HuH-7.5 (cell line): ENCODE data around the gene GPX7.

ENCODE experiments used
- DNase-seq: peaks from one replicate; pipeline ENCODE4 v3.0.0; 2011; ENCODE audit warnings: low spot score

Gene GPX7

DNA sequence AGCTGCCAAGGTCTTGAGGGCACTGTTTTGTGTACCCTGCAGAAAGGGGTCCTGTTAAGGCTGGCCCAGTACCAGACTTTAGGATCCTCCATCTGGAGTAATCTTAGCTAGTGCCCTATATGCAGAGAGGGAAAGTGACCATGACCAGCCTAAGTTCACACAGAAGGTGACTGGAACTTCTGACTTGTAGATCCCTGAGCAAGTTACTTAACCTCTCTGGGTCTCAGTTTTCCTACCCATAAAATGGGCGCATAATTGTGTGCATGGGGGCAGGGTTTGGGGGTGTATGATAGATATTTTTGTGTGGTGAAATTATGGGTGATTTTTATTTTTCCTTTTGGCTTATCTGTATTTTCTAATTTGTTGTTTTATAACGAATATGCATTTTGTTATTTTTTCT is 27.5 kb downstream of the GPX7 start:
- DNase-seq, result no peak

GRCh38 chr1:52631759-52632331 is 29.7 kb downstream of the GPX7 start:
- no peak for DNase-seq

DNA sequence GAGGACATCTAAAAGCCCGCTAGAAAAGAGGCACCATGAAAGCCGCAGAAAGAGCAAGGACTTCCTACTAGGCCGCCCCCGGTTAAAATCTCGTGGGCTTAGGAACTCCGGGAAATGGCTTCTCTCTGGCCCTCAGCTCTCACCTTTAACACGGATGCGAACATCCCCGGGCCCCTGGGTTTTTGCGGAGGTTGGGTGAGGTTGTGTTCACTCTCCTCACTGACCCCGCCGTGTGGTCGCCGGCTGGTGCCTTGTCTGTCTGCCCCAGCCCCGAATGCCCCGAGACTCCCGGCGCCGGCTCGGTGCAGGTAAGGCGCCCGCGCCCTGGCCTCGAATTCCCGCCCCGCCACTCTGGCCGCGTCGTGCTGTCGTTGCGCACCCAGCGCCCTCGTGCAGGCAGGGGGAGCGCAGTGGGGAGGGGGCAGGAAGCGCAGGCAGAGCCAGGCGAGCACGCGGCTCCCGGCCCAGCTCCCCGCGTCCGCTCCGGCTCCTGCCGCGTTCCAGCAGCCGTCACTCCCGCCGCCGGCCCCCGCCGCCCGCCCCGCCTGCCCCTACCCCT is 30.6 kb downstream of the GPX7 start, which contains the start of gene SHISAL2A:
Gene SHISAL2A (plus strand): TSS at position 437 of the 559 bp plus-strand sequence. CDS start 326 bp downstream, outside the sequence.
- peak; percentile 35 for DNase-seq

DNA sequence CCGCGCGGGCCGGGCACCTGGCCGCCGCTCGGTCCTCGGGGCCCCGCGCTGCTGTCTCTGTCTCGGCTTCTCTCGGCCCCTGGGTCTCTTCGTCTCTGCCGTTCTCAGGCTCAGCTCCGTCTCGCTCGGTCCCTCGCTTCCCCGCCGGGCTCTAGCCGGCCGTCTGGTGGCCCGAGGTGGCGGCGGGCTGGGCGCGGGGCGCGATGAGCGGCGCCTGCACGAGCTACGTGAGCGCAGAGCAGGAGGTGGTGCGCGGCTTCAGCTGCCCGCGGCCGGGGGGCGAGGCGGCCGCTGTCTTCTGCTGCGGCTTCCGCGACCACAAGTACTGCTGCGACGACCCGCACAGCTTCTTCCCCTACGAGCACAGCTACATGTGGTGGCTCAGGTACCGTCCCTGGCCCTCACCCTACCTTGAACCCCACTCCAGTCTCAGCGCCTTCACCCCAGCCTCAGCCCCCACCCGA is 31.2 kb downstream of the GPX7 start:
- peak; percentile 29 for DNase-seq

DNA sequence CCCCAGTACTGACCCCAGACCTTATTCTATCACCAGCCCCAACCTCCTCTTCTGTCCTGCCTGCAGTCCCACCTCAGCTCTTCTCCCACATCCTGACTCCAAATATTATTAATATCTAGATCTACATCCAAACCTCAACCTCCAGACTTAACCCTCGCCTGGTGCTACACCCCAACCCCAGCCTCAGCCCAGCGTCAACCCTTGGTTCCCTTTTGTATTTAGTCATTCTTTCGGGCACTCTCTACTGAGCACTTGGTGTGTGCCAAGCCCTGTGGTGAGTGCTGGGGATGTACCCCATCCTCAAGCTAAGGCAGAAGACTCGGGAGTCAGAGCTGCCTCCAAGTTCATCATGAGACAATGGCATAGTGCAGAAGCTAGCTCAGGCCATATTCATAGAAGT is 31.9 kb downstream of the GPX7 start:
- no peak for DNase-seq

- no peak for DNase-seq
Measured at GRCh38 chr1:52635321-52636089, 33.3 kb downstream of the GPX7 start.

DNA sequence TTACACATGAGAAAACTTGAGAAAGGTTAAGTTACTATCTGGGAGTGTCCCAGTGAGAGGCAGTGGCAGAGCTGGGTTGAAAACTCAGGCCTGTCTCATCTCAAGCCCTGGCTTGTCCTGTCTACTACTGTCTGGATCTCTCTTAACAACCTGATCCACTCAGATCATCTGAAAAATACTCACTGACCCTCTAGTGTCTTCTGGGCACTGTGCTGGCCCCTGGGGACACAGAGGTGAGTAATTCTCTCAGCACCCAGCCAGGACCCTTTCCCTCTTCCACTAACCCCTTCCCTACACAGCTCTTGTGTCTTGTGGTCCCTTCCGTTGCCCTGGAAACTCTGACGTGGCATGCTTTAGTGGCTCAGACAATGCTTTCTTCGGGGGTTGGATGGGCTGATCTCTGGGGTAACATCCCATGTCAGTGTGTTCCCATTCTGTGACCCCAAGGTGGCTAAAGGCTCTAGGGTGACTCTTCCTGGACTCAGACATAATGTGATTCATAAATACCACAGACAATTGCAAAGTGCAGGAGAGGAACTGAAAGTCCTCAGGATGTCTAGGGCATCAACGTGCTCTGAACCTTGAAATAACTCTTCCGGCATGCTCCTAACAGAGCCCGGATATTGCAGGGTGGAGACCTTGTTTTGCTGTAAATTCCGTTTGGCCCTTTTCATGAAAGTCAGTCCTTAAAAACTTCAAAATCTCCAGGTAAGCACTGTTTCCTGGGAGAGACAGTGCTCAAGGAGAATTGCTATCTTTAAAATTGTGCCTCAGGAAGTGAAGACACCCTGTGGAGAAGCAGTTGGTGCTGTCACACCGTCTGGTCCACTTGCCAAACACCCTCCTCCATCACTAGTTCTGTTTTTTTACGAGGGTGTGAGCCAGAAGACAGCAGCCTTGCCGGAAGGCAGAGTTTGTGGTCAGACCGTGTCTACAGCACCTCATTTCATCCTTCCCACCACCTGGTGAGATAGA is 34.8 kb downstream of the GPX7 start:
- no peak for DNase-seq

DNA sequence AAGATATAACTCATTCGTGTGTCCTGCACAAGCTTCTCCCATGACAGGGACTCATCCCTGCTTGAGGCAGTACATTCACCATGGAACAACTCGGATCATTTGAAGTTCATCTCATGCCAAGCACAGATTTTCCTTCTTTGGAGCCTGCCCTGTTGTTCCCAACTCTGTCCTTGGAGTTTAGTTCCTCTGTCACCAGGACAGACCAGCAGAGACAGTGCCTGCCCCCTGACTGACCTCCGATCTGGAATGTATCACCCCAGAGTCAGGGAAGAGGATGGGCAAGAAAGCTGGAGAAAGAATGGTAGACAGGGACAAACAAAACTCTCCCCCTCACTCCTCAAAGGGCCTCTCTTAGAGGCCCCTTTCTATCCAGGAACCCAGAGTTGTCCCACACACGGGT is 35.8 kb downstream of the GPX7 start:
- DNase-seq, result no peak

- no peak for DNase-seq
Measured at GRCh38 chr1:52640697-52641096, 38.5 kb downstream of the GPX7 start.

- no peak for DNase-seq
Measured at GRCh38 chr1:52641307-52641706, 39.1 kb downstream of the GPX7 start.

DNA sequence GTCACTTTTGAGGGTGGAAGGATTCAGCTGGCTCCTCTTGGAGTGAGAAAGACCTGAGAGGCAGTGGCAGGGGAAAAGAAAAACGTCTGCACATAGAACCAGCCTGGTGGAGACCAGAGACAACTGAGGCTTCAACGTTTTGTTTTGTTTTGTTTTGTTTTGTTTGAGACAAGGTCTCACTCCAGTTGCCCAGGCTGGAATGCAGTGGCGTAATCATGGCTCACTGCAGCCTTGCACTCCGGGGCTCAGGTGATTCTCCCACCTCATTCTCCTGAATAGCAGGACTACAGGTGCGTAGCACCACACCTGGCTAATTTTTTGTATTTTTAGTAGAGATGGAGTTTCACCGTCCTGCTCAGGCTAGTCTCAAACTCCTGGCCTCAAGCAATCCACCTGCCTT is 43.1 kb downstream of the GPX7 start:
- DNase-seq, result no peak

DNA sequence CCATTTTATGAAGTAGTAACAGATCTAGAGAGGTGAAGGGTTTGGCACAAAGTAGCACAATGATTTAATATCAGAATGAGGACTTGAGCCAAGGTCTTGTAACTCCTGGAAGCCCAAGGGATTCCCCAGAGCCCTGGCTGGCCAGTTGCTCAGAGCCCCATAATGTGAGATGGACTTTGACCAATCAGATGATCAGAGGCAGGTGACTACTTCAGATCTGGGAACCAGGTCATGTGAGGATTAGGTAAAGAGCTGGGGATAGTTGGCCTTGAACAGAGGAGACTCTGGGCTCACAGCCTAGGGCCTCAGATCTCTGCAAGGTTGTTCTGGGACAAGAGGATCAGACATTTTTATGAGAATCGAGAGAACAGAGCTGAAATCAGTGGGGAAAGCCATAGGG is 49.7 kb downstream of the GPX7 start:
- DNase-seq, result peak; percentile 39

DNA sequence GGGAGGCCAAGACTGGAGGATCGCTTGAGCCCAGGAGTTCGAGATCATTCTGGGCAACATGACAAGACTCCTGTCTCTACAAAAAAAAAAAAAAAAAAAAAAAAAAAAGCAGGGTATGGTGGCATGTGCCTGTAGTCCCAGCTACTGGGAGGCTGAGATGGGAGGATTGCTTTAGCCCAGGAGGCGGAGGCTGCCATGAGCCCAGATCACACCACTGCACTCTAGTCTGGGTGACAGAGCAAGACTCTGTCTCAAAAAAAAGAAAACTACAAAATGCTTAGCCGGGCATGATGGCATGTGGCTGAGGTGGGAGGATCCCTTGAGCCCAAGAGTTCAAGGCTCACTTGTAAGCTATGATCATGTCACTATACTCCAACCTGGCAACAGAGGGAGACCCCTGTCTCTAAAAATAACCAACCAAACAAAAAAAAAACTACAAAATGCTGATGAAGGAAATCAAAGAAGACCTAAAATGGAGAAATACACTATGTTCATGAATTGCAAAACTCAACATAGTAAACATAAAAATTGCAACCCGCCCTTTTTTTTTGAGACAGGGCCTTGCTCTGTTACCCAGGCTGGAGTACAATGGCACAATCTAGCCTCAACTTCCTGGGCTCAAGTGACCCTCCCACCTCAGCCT is 51.2 kb downstream of the GPX7 start:
- DNase-seq, result no peak

GRCh38 chr1:52654063-52654462 is 51.9 kb downstream of the GPX7 start:
- DNase-seq, result no peak

GRCh38 chr1:52657702-52658101 is 55.5 kb downstream of the GPX7 start:
- DNase-seq, result no peak
